Right atrium auricular region (tissue), 2 donors: Measurements from ENCODE around the gene SLC39A11. TPM values are rescaled to one million over a fixed set of nuclear protein-coding genes. Genes with fewer than 3 reads are reported as not detected.

Source experiments
- DNase-seq: peaks from one replicate; pipeline ENCODE4 v3.0.0-alpha.2; 2019; ENCODE audit warnings: low spot score
- H3K27ac ChIP-seq, 2 donors: fragments of 200-600 bp; sonication (generic); 1 replicate in 1 of 2; 2 replicates in 1 of 2; pipeline ENCODE4 v1.5.1; 2016 to 2019
- H3K27me3 ChIP-seq, 2 donors: fragments of 200-600 bp; sonication (generic); one replicate each; pipeline versions ENCODE4 v1.5.1 to v1.6.0; 2017 to 2019
- H3K36me3 ChIP-seq: fragments of 200-600 bp; sonication (generic); one replicate; pipeline ENCODE4 v1.5.1; 2016
- H3K4me1 ChIP-seq, 2 donors: fragments of 200-600 bp; sonication (generic); one replicate each; pipeline versions ENCODE4 v1.5.1 to v1.6.0; 2017 to 2019
- H3K4me3 ChIP-seq, 2 donors: fragments of 200-600 bp; sonication (generic); 1 replicate in 1 of 2; 2 replicates in 1 of 2; pipeline ENCODE4 v1.5.1; 2017 to 2019; ENCODE audit warnings: mild to moderate bottlenecking in 1 of 2, moderate library complexity in 1 of 2
- H3K9me3 ChIP-seq, 2 donors: fragments of 200-600 bp; sonication (generic); one replicate each; pipeline ENCODE4 v1.5.1; 2019
- total RNA-seq, 2 donors: library from RNA; depleted of rRNA; stranded (reverse); fragments of >200 nt; gene quantifications; one replicate each; pipeline ENCODE4 v1.1.0, GENCODE V29; 2016
- TF ChIP-seq, protein P1 (sequence below), 2 donors: fragments of 200-600 bp; sonication (generic); IDR thresholded peaks; one replicate each; pipeline ENCODE4 v1.5.1; 2019; ENCODE audit warnings: antibody characterized with exemption in 2 of 2

SLC39A11 gene
- total RNA-seq, 2 donors from 2014 or later: 7.4 to 15.5 TPM

DNA sequence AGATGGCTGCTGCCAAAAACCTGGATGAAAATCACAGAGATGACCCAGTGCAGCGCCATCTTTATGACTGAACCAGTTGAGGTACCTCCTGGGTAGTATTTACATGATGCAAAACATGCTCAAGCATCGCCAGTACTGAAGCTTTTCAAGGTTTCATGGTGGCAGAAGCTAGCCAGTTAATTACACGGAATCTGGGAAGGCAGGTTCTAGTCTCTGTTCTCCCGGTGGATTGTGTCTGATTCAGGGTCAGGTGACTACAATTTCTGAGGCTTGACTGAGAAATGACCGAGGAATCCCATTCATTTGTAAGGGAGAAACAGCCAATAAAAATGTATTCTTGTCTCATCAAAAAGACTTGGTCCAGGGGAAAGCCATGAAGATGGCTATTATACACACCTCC lies 209.1 kb downstream of the SLC39A11 start:
- Histone ChIP-seq H3K4me1 (no peaks in the 10 kb centered on the region), H3K36me3 (no peaks in the 10 kb centered on the region), H3K9me3 (peaks cover 9 to 13% of the 10 kb centered on the region in 2 donors), H3K27ac (no peak overlapping the region), H3K27me3 (no peaks in the 10 kb centered on the region), H3K4me3 (no peak overlapping the region)
- TF ChIP-seq, protein P1, sequence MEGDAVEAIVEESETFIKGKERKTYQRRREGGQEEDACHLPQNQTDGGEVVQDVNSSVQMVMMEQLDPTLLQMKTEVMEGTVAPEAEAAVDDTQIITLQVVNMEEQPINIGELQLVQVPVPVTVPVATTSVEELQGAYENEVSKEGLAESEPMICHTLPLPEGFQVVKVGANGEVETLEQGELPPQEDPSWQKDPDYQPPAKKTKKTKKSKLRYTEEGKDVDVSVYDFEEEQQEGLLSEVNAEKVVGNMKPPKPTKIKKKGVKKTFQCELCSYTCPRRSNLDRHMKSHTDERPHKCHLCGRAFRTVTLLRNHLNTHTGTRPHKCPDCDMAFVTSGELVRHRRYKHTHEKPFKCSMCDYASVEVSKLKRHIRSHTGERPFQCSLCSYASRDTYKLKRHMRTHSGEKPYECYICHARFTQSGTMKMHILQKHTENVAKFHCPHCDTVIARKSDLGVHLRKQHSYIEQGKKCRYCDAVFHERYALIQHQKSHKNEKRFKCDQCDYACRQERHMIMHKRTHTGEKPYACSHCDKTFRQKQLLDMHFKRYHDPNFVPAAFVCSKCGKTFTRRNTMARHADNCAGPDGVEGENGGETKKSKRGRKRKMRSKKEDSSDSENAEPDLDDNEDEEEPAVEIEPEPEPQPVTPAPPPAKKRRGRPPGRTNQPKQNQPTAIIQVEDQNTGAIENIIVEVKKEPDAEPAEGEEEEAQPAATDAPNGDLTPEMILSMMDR (IDR thresholded peaks at IDR 0.05): no peak
- DNase-seq: no peak

DNA sequence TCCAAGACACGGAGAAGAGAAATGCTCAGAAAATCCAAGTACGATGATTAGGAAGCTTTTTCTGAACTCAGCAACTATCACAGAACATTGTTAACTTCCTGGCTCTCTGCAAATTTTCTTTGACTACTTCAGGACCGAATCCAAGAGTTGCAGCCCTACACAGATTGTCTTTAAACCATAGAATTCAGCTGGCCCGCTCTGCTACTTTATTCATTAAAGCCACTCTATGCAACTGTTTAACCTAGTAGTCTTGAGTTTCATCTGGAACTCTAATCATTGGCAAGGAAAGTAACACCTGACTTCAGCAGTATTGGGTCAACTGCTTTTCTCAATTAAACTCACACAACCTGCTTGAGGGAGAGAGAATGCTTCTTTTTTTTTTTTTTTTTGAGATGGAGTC lies 210.1 kb downstream of the SLC39A11 start:
- TF ChIP-seq, protein P1 (IDR thresholded peaks at IDR 0.05): no peak
- H3K27ac ChIP-seq: no peak overlapping the region
- no peak overlapping the region for H3K4me3 ChIP-seq
- H3K27me3 ChIP-seq: no peaks in the 10 kb centered on the region
- no peaks in the 10 kb centered on the region for H3K4me1 ChIP-seq
- no peak for DNase-seq
- no peaks in the 10 kb centered on the region for H3K36me3 ChIP-seq
- H3K9me3 ChIP-seq: peaks cover 9 to 13% of the 10 kb centered on the region in 2 donors

DNA sequence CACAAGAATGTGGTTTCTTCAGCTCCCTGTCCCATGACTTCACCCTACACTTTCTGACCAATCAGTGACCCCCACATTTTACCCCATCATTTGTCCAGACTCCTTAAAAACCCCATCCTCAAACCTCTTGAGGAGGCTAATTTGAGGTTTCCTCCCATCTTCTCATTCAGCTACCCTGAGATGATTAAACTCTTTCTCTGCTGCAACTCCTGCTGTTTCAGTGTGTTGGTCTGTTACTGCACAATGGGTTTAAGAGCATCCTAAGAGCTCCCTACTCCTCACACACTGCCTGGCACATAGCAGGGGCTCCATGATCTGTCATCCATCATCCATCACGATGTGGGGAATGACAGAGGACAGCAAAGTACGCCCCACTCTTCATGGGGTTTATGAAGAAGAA lies 212.6 kb downstream of the SLC39A11 start:
- DNase-seq: no peak
- H3K4me1 ChIP-seq: no peaks in the 10 kb centered on the region
- H3K27me3 ChIP-seq: no peaks in the 10 kb centered on the region
- no peak overlapping the region for H3K27ac ChIP-seq
- H3K9me3 ChIP-seq: peaks cover 9 to 18% of the 10 kb centered on the region in 2 donors
- H3K4me3 ChIP-seq: no peak overlapping the region
- TF ChIP-seq, protein P1 (IDR thresholded peaks at IDR 0.05): no peak
- H3K36me3 ChIP-seq: no peaks in the 10 kb centered on the region

DNA sequence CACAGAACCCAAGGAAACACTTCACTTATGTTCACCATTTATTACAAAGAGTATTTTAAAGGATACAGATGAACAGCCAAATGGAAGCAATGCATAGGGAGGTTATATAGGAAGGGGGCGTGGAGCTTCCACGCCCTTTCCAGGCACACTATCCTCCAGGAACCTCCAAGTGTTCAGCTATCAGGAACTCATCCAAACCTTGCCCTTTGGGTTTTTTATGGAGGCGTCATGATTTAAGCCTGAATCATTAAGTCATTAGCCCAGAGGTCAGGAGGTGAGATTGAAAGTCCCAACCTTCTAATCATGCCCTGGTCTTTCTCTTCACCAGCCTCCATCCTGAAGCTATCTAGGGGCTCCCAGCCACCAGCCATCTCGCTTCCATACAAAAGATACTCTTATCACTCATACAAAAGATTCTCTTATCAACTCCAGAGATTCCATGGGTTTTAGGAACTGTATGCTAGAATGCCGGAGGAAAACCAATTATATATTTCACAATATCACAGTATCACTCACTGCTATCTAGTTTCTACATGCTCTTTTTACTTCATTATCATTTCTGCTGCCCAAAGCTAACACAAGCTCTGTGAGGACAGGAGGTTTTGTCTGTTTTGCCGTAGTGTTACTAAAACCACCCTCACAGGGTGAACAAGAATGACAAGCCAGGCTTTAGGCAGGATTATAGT lies 213.4 kb downstream of the SLC39A11 start:
- no peak for DNase-seq
- Histone ChIP-seq H3K27ac (no peak overlapping the region), H3K4me3 (no peak overlapping the region), H3K4me1 (no peaks in the 10 kb centered on the region), H3K27me3 (no peaks in the 10 kb centered on the region), H3K36me3 (no peaks in the 10 kb centered on the region), H3K9me3 (peaks cover 9 to 18% of the 10 kb centered on the region in 2 donors)
- TF ChIP-seq, protein P1 (IDR thresholded peaks at IDR 0.05): no peak

DNA sequence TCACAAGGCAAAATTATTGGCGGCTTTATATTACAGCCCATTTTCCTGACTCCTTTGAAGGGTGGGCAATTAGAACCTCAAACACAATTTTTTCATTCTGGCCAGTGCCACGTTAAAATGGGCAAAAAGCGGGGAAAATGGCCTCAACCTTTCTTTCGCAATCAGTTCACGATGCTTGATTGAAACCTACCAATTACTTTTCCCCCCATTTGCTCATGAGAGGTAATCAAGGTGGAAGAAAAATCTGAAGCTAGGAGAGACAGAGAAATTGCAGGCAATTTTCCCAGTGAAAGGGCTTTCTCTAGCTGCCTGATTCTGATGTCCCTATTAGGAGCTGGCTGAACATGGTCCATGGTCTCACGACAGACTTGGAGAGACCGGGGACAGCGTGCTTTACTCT lies 215.1 kb downstream of the SLC39A11 start:
- no peak for DNase-seq
- TF ChIP-seq, protein P1 (IDR thresholded peaks at IDR 0.05): no peak
- Histone ChIP-seq H3K27ac (no peak overlapping the region), H3K27me3 (no peaks in the 10 kb centered on the region), H3K4me1 (no peaks in the 10 kb centered on the region), H3K36me3 (no peaks in the 10 kb centered on the region), H3K4me3 (no peak overlapping the region), H3K9me3 (peaks cover 9 to 18% of the 10 kb centered on the region in 2 donors)

DNA sequence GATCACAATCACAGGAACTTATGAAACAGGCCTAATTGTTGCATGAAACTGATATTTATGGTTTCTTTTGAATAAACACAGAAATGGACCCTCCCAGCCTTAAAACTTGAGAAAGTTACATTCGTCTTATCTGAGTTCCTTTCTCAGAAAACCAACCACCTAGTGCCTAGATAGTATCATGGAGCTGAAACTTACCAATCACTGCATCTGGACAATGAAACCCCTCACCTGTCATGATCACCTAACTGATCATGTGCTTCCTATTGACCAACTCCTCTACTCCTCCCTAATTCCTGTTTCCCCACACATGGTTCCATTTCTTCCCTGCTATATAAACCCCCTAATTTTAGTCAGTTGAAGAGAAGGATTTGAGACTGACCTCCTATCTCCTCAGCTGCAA lies 216.1 kb downstream of the SLC39A11 start:
- no peak overlapping the region for H3K4me3 ChIP-seq
- H3K36me3 ChIP-seq: no peaks in the 10 kb centered on the region
- no peak overlapping the region for H3K27ac ChIP-seq
- peaks cover 9 to 18% of the 10 kb centered on the region in 2 donors for H3K9me3 ChIP-seq
- no peaks in the 10 kb centered on the region for H3K4me1 ChIP-seq
- no peaks in the 10 kb centered on the region for H3K27me3 ChIP-seq
- TF ChIP-seq, protein P1 (IDR thresholded peaks at IDR 0.05): no peak
- no peak for DNase-seq
